ENCODE results near the gene SREBF2.

The SREBF2 gene

GRCh38 chr22:41847300-41847699, 14.4 kb downstream of the SREBF2 start:
- no peak for TF ChIP-seq CTCF (IDR thresholded peaks at IDR 0.05; ENCODE audit: insufficient read depth, low read depth, low read length, missing control alignments)
- no peak for DNase-seq (ENCODE audit: low read depth)

DNA sequence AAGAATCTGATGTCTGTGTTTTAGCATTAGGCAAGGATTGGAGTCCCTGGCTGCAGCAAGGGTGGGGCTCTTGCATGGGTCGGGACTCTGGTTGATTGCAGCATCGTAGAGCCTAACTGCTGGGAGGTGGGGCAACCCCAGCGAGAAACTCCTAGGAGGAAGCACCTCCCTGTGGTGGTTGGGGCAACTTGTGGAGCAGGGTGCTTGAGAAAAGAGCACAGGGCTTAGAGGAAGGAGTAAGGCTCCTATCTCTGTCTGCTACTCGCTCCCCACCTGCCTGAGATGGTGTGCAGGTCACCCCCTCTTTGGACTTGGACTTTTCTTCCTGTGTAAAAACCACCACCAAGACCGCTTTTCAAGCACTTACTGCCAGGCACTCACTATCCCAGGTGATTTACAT, 15.6 kb downstream of the SREBF2 start:
- no peak overlapping the region for H3K4me3 ChIP-seq (ENCODE audit: low read depth, low read length)
- peak; percentile 50 for DNase-seq (ENCODE audit: low read depth)
- TF ChIP-seq CTCF (IDR thresholded peaks at IDR 0.05; ENCODE audit: insufficient read depth, low read depth, low read length, missing control alignments): no peak

More at GRCh38 chr22:41847300-41847699, 14.4 kb downstream of the SREBF2 start:
- H3K4me3 ChIP-seq (ENCODE audit: low read depth, low read length): no peak overlapping the region

DNA sequence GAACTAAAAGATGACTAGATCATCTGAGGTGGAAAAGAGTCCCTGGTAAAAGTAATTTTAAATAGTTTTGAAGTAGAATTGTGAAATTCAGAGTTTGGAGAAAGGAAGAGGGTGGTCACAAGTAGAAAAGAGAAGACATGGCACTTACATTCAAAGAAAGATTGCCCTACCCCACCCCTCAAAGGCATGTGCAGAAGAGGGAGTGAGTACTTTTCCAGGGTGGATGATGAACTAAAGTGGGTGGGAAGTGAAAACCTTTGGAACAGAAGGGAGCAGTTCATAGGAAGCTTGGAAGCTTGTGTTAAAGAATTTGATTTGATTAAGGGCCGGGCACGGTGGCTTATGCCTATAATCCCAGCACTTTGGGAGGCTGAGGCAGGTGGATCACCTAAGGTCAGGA, 23.6 kb downstream of the SREBF2 start:
- H3K4me3 ChIP-seq (ENCODE audit: low read depth, low read length): no peak overlapping the region
- DNase-seq (ENCODE audit: low read depth): no peak
- no peak for TF ChIP-seq CTCF (IDR thresholded peaks at IDR 0.05; ENCODE audit: insufficient read depth, low read depth, low read length, missing control alignments)

- H3K4me3 ChIP-seq (ENCODE audit: low read depth, low read length): no peak overlapping the region
- peak; percentile 84 for DNase-seq (ENCODE audit: low read depth)
- TF ChIP-seq CTCF (IDR thresholded peaks at IDR 0.05; ENCODE audit: insufficient read depth, low read depth, low read length, missing control alignments): peak; percentile 71
Observed at GRCh38 chr22:41857155-41857859, 24.4 kb downstream of the SREBF2 start.

GRCh38 chr22:41857860-41858199, 24.9 kb downstream of the SREBF2 start:
- no peak for DNase-seq (ENCODE audit: low read depth)
- no peak overlapping the region for H3K4me3 ChIP-seq (ENCODE audit: low read depth, low read length)
- TF ChIP-seq CTCF (IDR thresholded peaks at IDR 0.05; ENCODE audit: insufficient read depth, low read depth, low read length, missing control alignments): no peak

DNA sequence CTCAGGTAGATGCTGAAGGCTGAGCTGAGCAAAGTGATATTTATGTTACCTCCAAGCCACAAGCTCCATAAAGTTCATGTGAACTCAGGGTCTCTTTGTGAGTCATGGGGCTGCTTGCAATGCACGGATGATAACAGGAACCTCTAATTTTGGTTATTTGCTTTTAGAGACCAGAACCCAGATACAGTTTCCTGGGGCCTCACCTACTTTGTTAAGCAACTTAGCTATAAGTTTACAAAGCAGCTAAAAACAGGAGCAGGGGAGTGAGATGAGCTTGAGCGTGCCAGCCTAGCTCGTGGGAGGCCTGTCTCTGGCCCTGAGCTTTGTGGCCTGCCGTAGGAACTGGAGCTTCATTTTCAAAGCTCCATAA, 29.2 kb downstream of the SREBF2 start:
- TF ChIP-seq CTCF (IDR thresholded peaks at IDR 0.05; ENCODE audit: insufficient read depth, low read depth, low read length, missing control alignments): no peak
- peak; percentile 85 for DNase-seq (ENCODE audit: low read depth)
- peak overlapping the region; percentile 29 for H3K4me3 ChIP-seq (ENCODE audit: low read depth, low read length)

All from GM12865 (cell line).